Measurements from ENCODE around the gene ABO.

GRCh38 chr9:133321411-133321935 lies 46.5 kb upstream of the ABO start:
- TF ChIP-seq CTCF (IDR thresholded peaks at IDR 0.05; ENCODE audit: insufficient read depth, low read length, poor library complexity, severe bottlenecking) = no peak
- no peak for TF ChIP-seq EZH2phosphoT487 (conservative IDR thresholded peaks at IDR 0.05; ENCODE audit: low read length)
